SK-N-SH treated with all-trans-retinoic acid at 6 μM for 48 hours (cell line): Measurements from ENCODE around the gene ALDOC.

Experiments
- CREB5 ChIP-seq: fragments of 250-450 bp; sonication (Bioruptor Pico); IDR thresholded peaks from 2 replicates; pipeline ENCODE4 v1.5.1; 2020; ENCODE audit warnings: low read depth, mild to moderate bottlenecking, moderate library complexity
- CSDC2 ChIP-seq: fragments of 250-450 bp; sonication (Bioruptor Pico); IDR thresholded peaks from 2 replicates; pipeline ENCODE4 v1.5.0; 2020; ENCODE audit warnings: mild to moderate bottlenecking, moderate library complexity
- CSRNP3 ChIP-seq: fragments of 250-450 bp; sonication (Bioruptor Pico); IDR thresholded peaks from 2 replicates; pipeline ENCODE4 v1.5.1; 2021; ENCODE audit warnings: mild to moderate bottlenecking, moderate library complexity
- OSR1 ChIP-seq: fragments of 250-450 bp; sonication (Bioruptor Pico); IDR thresholded peaks from 2 replicates; pipeline ENCODE4 v1.8.0; 2022; ENCODE audit warnings: moderate library complexity, mild to moderate bottlenecking, inconsistent platforms
- PATZ1 ChIP-seq: fragments of 250-450 bp; sonication (Bioruptor Pico); IDR thresholded peaks from 2 replicates; pipeline ENCODE4 v1.8.0; 2020; ENCODE audit warnings: mild to moderate bottlenecking, moderate library complexity, borderline replicate concordance
- POU6F1 ChIP-seq: fragments of 250-450 bp; sonication (Bioruptor Pico); IDR thresholded peaks from 2 replicates; pipeline ENCODE4 v1.8.0; 2021; ENCODE audit warnings: low read depth, mild to moderate bottlenecking, moderate library complexity, borderline replicate concordance
- PPARA ChIP-seq: fragments of 250-450 bp; sonication (Bioruptor Pico); IDR thresholded peaks from 2 replicates; pipeline ENCODE4 v1.5.0; 2020; ENCODE audit warnings: mild to moderate bottlenecking, borderline replicate concordance
- RARB ChIP-seq: fragments of 250-450 bp; sonication (Bioruptor Pico); IDR thresholded peaks from 2 replicates; pipeline ENCODE4 v1.8.0; 2021; ENCODE audit warnings: mild to moderate bottlenecking, moderate library complexity
- ZC3H10 ChIP-seq: fragments of 250-450 bp; sonication (Bioruptor Pico); IDR thresholded peaks from 2 replicates; pipeline ENCODE4 v1.5.1; 2021; ENCODE audit warnings: mild to moderate bottlenecking, moderate library complexity
- ZFP3 ChIP-seq: fragments of 250-450 bp; sonication (Bioruptor Pico); IDR thresholded peaks from 2 replicates; pipeline ENCODE4 v1.5.0; 2020; ENCODE audit warnings: mild to moderate bottlenecking, moderate library complexity
- ZFP30 ChIP-seq: fragments of 450-650 bp; formaldehyde crosslinking; IDR thresholded peaks from 2 replicates; pipeline ENCODE4 v1.5.0; 2022; ENCODE audit warnings: mild to moderate bottlenecking, moderate library complexity
- ZNF565 ChIP-seq: fragments of 450-650 bp; formaldehyde crosslinking; conservative IDR thresholded peaks from 2 replicates; pipeline ENCODE4 v1.5.0; 2020; ENCODE audit warnings: low read depth, mild to moderate bottlenecking, moderate library complexity
- ZNF70 ChIP-seq: fragments of 450-650 bp; formaldehyde crosslinking; IDR thresholded peaks from 2 replicates; pipeline ENCODE4 v1.5.0; 2020; ENCODE audit warnings: mild to moderate bottlenecking, moderate library complexity
- ZNF8 ChIP-seq: fragments of 450-650 bp; formaldehyde crosslinking; IDR thresholded peaks from 2 replicates; pipeline ENCODE4 v1.5.0; 2020; ENCODE audit warnings: mild to moderate bottlenecking, moderate library complexity

GRCh38 chr17:28554565-28554964, 22.1 kb downstream of the ALDOC start:
- no peak for TF ChIP-seq OSR1 (CRISPR knock-in tag)
- TF ChIP-seq ZFP3, result no peak
- TF ChIP-seq RARB (CRISPR knock-in tag), result no peak
- TF ChIP-seq ZC3H10 (CRISPR knock-in tag), result no peak
- no peak for TF ChIP-seq CREB5 (CRISPR knock-in tag)
- TF ChIP-seq CSDC2 (CRISPR knock-in tag), result no peak
- no peak for TF ChIP-seq PPARA (CRISPR knock-in tag)
- TF ChIP-seq ZNF70 (CRISPR knock-in tag), result no peak
- TF ChIP-seq CSRNP3 (CRISPR knock-in tag), result no peak
- no peak for TF ChIP-seq PATZ1 (CRISPR knock-in tag)
- no peak for TF ChIP-seq ZNF565
- no peak for TF ChIP-seq ZFP30 (CRISPR knock-in tag)
- TF ChIP-seq POU6F1 (CRISPR knock-in tag), result no peak
- TF ChIP-seq ZNF8 (CRISPR knock-in tag), result no peak
